ENCODE results near the gene RALGAPB. TPM values are rescaled to one million over a fixed set of nuclear protein-coding genes. Genes with fewer than 3 reads are reported as not detected.
"Not testable (repeated sequence)": the region's sequence is repeated elsewhere in the genome, so short reads cannot be mapped to it uniquely, and the experiment has no call there.

The RALGAPB gene
- total RNA-seq, 1 experiment from 2014 or later: 24.0 TPM

GRCh38 chr20:38590676-38591473 lies 118.2 kb downstream of the RALGAPB start (continued):
- TF ChIP-seq POLR2AphosphoS5 (IDR thresholded peaks at IDR 0.05; ENCODE audit: low read depth, low read length) (no peak), POLR2A (IDR thresholded peaks at IDR 0.05; ENCODE audit: borderline replicate concordance, extremely low read depth, insufficient read depth, insufficient read length) (no peak), ELF1 (IDR thresholded peaks at IDR 0.05; ENCODE audit: borderline replicate concordance, low read depth) (no peak), CEBPB (IDR thresholded peaks at IDR 0.05; ENCODE audit: low read depth) (no peak), EGR1 (IDR thresholded peaks at IDR 0.05; ENCODE audit: low read depth) (no peak), CBX3 (IDR thresholded peaks at IDR 0.05; ENCODE audit: low read depth) (no peak), ZBTB33 (IDR thresholded peaks at IDR 0.05; ENCODE audit: extremely low read depth, insufficient replicate concordance, low read length) (no peak)

- H3K79me2 ChIP-seq (ENCODE audit: insufficient read depth, low read length): no peaks in the 10 kb centered on the region
- TF ChIP-seq ZFX (IDR thresholded peaks at IDR 0.05) (no peak), FOSL1 (IDR thresholded peaks at IDR 0.05; ENCODE audit: low read depth) (no peak), CEBPB (IDR thresholded peaks at IDR 0.05; ENCODE audit: low read depth) (no peak), EGR1 (IDR thresholded peaks at IDR 0.05; ENCODE audit: low read depth) (no peak), TCF7L2 (IDR thresholded peaks at IDR 0.05; ENCODE audit: borderline replicate concordance, extremely low read depth, insufficient read depth, insufficient read length) (no peak), SP1 (IDR thresholded peaks at IDR 0.05; ENCODE audit: low read depth) (no peak), POLR2A (IDR thresholded peaks at IDR 0.05; ENCODE audit: borderline replicate concordance, extremely low read depth, insufficient read depth, insufficient read length) (no peak)
- TF ChIP-seq, protein P1, sequence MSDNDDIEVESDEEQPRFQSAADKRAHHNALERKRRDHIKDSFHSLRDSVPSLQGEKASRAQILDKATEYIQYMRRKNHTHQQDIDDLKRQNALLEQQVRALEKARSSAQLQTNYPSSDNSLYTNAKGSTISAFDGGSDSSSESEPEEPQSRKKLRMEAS (IDR thresholded peaks at IDR 0.05): no peak
- no peak overlapping the region for H3K4me3 ChIP-seq (replicated peaks in 1 of 2; ENCODE audit: low read depth in 1 of 2, low read length in 2 of 2)
- POLR2A ChIA-PET: no interaction called here
- H3K27ac ChIP-seq (ENCODE audit: low read depth, low read length): no peak overlapping the region
- H3K9me3 ChIP-seq (ENCODE audit: control insufficient read depth in 1 of 2, insufficient read depth in 1 of 2, low read depth in 1 of 2, low read length in 2 of 2): no peaks in the 10 kb centered on the region
- H3K9ac ChIP-seq (ENCODE audit: low read length): no peak overlapping the region
- CTCF ChIA-PET: no interaction called here
- DNase-seq (ENCODE audit: low read depth, low spot score) (no peak), ATAC-seq (no peak)
- no TSS peak for BruUV-seq (replicated peaks)
- intact Hi-C loops (cut with micrococcal nuclease): no loop called here
- no peaks in the 10 kb centered on the region for H4K20me1 ChIP-seq (ENCODE audit: insufficient read depth)
- no peak overlapping the region for H3K4me2 ChIP-seq (ENCODE audit: low read length)
- RAD21 ChIA-PET (ENCODE audit: low non-redundant PET in 1 of 2, low total read pairs in 2 of 2, uncharacterized antibody in 2 of 2, unreplicated experiment in 2 of 2): no interaction called here
- H3K27me3 ChIP-seq (ENCODE audit: insufficient read depth, low read length): no peaks in the 10 kb centered on the region
- no peak overlapping the region for H2AFZ ChIP-seq (ENCODE audit: low read depth, low read length, poor library complexity, severe bottlenecking)
- H3K4me1 ChIP-seq (ENCODE audit: control insufficient read depth in 1 of 2, insufficient read depth in 2 of 2, low read length in 2 of 2): no peaks in the 10 kb centered on the region
- no peaks in the 10 kb centered on the region for H3K9me2 ChIP-seq (ENCODE audit: insufficient read depth)
- no peaks in the 10 kb centered on the region for H3K36me3 ChIP-seq (ENCODE audit: control insufficient read depth in 1 of 2, insufficient read depth in 2 of 2, low read length in 2 of 2)
Measured at GRCh38 chr20:38591474-38592410, 119.1 kb downstream of the RALGAPB start.

GRCh38 chr20:38592411-38592790 lies 119.8 kb downstream of the RALGAPB start:
- H3K9me2 ChIP-seq (ENCODE audit: insufficient read depth); H3K27me3 ChIP-seq (ENCODE audit: insufficient read depth, low read length); H3K36me3 ChIP-seq (ENCODE audit: control insufficient read depth in 1 of 2, insufficient read depth in 2 of 2, low read length in 2 of 2); BruUV-seq (replicated peaks); H2AFZ ChIP-seq (ENCODE audit: low read depth, low read length, poor library complexity, severe bottlenecking); H3K9me3 ChIP-seq (ENCODE audit: control insufficient read depth in 1 of 2, insufficient read depth in 1 of 2, low read depth in 1 of 2, low read length in 2 of 2); H3K4me3 ChIP-seq (replicated peaks in 1 of 2; ENCODE audit: low read depth in 1 of 2, low read length in 2 of 2); POLR2A ChIA-PET; H3K4me1 ChIP-seq (ENCODE audit: control insufficient read depth in 1 of 2, insufficient read depth in 2 of 2, low read length in 2 of 2); intact Hi-C loops (cut with micrococcal nuclease); H3K27ac ChIP-seq (ENCODE audit: low read depth, low read length); H4K20me1 ChIP-seq (ENCODE audit: insufficient read depth); DNase-seq (ENCODE audit: low read depth, low spot score); CTCF ChIA-PET; H3K9ac ChIP-seq (ENCODE audit: low read length); ATAC-seq; H3K79me2 ChIP-seq (ENCODE audit: insufficient read depth, low read length); RAD21 ChIA-PET (ENCODE audit: low non-redundant PET in 1 of 2, low total read pairs in 2 of 2, uncharacterized antibody in 2 of 2, unreplicated experiment in 2 of 2); H3K4me2 ChIP-seq (ENCODE audit: low read length): not testable (repeated sequence)

All from HCT116 (cell line).